ENCODE measurements around the gene KIF6.

The KIF6 gene

GRCh38 chr6:39724787-39725631, at the start of gene KIF6:
TSS of gene KIF6 (minus strand) at chr6:39725408. CDS start at chr6:39725310, 98 bp downstream.
- TF ChIP-seq, protein P1, sequence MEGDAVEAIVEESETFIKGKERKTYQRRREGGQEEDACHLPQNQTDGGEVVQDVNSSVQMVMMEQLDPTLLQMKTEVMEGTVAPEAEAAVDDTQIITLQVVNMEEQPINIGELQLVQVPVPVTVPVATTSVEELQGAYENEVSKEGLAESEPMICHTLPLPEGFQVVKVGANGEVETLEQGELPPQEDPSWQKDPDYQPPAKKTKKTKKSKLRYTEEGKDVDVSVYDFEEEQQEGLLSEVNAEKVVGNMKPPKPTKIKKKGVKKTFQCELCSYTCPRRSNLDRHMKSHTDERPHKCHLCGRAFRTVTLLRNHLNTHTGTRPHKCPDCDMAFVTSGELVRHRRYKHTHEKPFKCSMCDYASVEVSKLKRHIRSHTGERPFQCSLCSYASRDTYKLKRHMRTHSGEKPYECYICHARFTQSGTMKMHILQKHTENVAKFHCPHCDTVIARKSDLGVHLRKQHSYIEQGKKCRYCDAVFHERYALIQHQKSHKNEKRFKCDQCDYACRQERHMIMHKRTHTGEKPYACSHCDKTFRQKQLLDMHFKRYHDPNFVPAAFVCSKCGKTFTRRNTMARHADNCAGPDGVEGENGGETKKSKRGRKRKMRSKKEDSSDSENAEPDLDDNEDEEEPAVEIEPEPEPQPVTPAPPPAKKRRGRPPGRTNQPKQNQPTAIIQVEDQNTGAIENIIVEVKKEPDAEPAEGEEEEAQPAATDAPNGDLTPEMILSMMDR (IDR thresholded peaks at IDR 0.05; ENCODE audit: control extremely low read depth, extremely low read depth, low read depth, missing control alignments): no peak
- CTCF ChIA-PET: no interaction called here
- POLR2A ChIA-PET: no interaction called here
- DNase-seq (ENCODE audit: extremely low spot score): peak; percentile 98

DNA sequence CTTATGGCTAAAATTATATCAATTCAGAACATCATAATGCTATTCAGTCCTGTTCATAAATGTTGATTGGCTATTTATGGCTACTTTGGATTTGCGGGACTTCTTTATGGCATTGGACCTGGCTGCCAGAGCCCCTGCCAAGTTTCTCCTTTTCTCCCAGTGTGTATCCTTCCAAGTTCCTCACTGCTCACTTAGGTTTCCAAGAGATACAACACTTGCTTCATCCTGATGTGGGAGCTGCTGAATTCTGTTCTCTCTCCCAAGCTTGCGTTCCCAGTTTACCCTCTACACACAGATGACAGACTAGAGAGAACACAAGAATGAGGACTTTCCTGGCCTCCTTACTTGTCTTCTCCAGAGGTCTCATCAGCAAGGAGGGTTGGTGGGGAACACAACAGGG, 48.6 kb upstream of the KIF6 start:
- TF ChIP-seq, protein P1 (IDR thresholded peaks at IDR 0.05; ENCODE audit: control extremely low read depth, extremely low read depth, low read depth, missing control alignments): no peak
- DNase-seq (ENCODE audit: extremely low spot score): no peak
- ChIA-PET POLR2A (no interaction called here), CTCF (no interaction called here)

DNA sequence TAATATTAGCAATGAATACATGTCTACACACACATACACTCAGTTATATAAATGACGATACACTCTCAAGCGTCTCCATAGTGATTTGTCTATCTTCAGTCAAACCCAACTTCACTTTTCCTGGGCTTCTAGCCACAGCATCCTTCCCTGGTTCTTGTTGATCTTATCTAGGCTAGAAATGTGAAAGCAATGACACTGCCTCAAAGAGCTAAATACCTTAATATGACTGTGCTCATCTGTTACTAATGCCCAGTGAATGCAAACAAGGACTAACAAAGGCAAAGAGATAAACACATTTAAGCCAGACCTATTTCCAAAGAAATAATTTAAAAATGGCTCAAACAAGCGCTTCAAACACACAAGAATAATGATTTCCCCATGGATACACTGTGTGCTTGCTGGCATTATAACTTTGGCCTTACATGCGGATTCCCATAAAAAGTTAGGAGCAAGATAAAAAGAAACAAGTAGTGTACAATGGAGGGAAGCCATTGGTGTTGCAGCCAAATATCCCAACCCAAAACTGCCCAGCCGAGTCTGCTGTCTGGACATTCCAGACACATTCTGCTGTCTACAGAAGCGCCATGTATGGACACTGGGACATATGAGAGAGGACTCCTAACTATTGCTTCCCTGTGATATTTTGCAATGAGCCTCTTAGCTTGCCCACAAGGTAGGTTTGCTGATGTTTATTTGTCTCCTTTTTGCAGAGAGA, 47.5 kb upstream of the KIF6 start:
- CTCF ChIA-PET: interaction anchor here (1.2 kb wide), 1 partner anchor 14 kb away, joined by 4 read pairs; no protein-coding TSS in a partner anchor
- POLR2A ChIA-PET: no interaction called here
- DNase-seq (ENCODE audit: extremely low spot score): no peak
- TF ChIP-seq, protein P1 (IDR thresholded peaks at IDR 0.05; ENCODE audit: control extremely low read depth, extremely low read depth, low read depth, missing control alignments): no peak

DNA sequence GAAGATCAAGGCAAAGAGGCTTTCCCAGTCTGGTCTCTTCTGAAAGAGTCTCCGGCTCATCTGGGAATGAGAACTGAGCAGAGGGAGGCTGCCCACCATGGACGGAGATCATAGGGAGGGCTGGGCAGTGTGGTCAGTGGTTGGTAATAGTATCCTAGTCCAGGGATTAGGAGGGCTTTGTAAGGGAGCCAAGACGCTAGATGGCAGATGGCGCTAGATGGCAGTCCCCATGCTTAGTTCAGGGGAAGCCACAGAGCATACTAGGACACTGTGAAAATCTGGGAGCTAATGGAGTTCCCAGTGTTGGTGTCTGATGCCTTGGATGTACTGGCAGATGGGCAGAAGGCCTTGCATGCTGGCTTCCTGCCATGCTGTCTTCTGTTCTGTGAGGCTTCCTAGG, 45.2 kb upstream of the KIF6 start:
- CTCF ChIA-PET: no interaction called here
- POLR2A ChIA-PET: no interaction called here
- no peak for DNase-seq (ENCODE audit: extremely low spot score)
- TF ChIP-seq, protein P1 (IDR thresholded peaks at IDR 0.05; ENCODE audit: control extremely low read depth, extremely low read depth, low read depth, missing control alignments): no peak

DNA sequence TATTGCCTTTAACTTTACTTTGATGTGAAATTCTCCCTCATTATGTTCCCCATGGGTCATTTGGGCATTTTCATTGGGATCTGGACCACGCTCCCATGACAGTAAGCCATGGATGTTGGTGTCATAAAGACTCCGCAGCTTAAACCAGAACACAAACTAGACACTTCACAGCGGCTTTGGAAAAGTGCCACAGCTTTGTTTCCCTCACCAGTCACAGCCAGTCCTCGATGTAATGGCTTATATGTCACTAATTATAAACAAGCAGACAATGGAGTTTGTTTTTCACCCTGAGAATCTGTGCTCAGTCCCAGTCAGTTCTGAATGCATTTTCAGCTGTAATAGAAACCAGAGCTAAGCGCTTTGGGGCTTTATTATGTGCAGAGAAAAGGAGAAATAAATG, 43.8 kb upstream of the KIF6 start:
- ChIA-PET CTCF (no interaction called here), POLR2A (no interaction called here)
- DNase-seq (ENCODE audit: extremely low spot score): no peak
- TF ChIP-seq, protein P1 (IDR thresholded peaks at IDR 0.05; ENCODE audit: control extremely low read depth, extremely low read depth, low read depth, missing control alignments): no peak

GRCh38 chr6:39765508-39766065, 40.4 kb upstream of the KIF6 start:
- ChIA-PET POLR2A (no interaction called here), CTCF (interaction anchor here (1.0 kb wide), 1 partner anchor 12 kb away, joined by 4 read pairs; no protein-coding TSS in a partner anchor)
- no peak for DNase-seq (ENCODE audit: extremely low spot score)
- TF ChIP-seq, protein P1 (IDR thresholded peaks at IDR 0.05; ENCODE audit: control extremely low read depth, extremely low read depth, low read depth, missing control alignments): no peak
